SHP77 treated with DMSO at 0.1 percent for 48 hours (cell line): Measurements from ENCODE around the gene MAFG.
"Not testable (repeated sequence)": the region's sequence is repeated elsewhere in the genome, so short reads cannot be mapped to it uniquely, and the experiment has no call there.

Experiments
- DNase-seq: peaks from one replicate; lab custom pipeline; 2025; lab: John Stamatoyannopoulos, UW

Gene MAFG

GRCh38 chr17:81958633-81959342 lies 31.3 kb upstream of the MAFG start:
- DNase-seq: no peak

GRCh38 chr17:81957691-81958432 lies 30.3 kb upstream of the MAFG start:
- DNase-seq: no peak

GRCh38 chr17:81956607-81957589 lies 29.4 kb upstream of the MAFG start:
- DNase-seq: no peak

GRCh38 chr17:81955756-81956544 lies 28.4 kb upstream of the MAFG start:
- no peak for DNase-seq

GRCh38 chr17:81955058-81955681 lies 27.6 kb upstream of the MAFG start:
- no peak for DNase-seq

GRCh38 chr17:81954131-81955057 lies 26.9 kb upstream of the MAFG start:
- DNase-seq: no peak

- not testable (repeated sequence) for DNase-seq
Observed at GRCh38 chr17:81953443-81953842, 25.9 kb upstream of the MAFG start.

GRCh38 chr17:81952792-81953228 lies 25.3 kb upstream of the MAFG start:
- DNase-seq: no peak

GRCh38 chr17:81951785-81952684 lies 24.5 kb upstream of the MAFG start:
- no peak for DNase-seq

GRCh38 chr17:81950501-81950900 lies 23.0 kb upstream of the MAFG start:
- no peak for DNase-seq

- no peak for DNase-seq
Observed at GRCh38 chr17:81948635-81949378, 21.3 kb upstream of the MAFG start.

- DNase-seq: no peak
Observed at GRCh38 chr17:81947189-81947588, 19.7 kb upstream of the MAFG start, which contains the start of gene MYADML2. MYADML2 (minus strand) TSS chr17:81947233; CDS start chr17:81941741, 5,492 bp downstream.

GRCh38 chr17:81944858-81945257 lies 17.3 kb upstream of the MAFG start:
- no peak for DNase-seq

GRCh38 chr17:81942167-81942553 lies 14.6 kb upstream of the MAFG start:
- no peak for DNase-seq

GRCh38 chr17:81941484-81942166 lies 14.1 kb upstream of the MAFG start:
- no peak for DNase-seq

- no peak for DNase-seq
Observed at GRCh38 chr17:81940538-81941483, 13.3 kb upstream of the MAFG start.
